ENCODE data around the gene ADAMTS2.

The ADAMTS2 gene

DNA sequence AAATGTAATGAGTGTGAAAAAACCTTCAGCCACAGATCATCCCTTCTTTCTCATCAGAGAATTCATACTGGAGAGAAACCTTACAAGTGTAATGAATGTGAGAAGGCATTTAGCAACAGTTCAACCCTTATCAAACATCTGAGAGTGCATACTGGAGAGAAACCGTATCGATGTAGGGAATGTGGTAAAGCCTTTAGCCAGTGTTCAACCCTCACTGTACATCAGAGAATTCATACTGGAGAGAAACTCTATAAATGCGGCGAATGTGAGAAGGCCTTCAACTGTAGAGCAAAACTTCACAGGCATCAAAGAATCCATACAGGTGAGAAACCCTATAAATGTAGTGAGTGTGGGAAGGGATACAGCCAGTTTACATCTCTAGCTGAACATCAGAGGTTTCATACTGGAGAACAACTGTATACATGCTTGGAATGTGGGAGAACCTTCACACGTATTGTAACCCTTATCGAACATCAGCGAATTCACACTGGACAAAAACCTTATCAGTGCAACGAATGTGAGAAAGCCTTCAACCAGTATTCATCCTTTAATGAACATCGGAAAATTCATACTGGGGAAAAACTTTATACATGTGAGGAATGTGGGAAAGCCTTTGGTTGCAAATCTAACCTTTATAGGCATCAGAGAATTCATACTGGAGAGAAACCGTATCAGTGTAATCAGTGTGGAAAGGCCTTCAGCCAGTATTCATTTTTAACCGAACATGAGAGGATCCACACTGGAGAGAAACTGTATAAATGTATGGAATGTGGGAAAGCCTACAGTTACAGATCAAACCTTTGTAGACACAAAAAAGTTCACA lies 265.9 kb downstream of the ADAMTS2 start:
- peaks cover 18 to 19% of the 10 kb centered on the region in 2 donors for H3K36me3 ChIP-seq (ENCODE audit: control insufficient read depth in 2 of 2, insufficient read depth in 2 of 2, low read length in 2 of 2)
- H3K27me3 ChIP-seq (ENCODE audit: control insufficient read depth in 2 of 2, insufficient read depth in 2 of 2, low read length in 2 of 2), result no peaks in the 10 kb centered on the region
- H3K9ac ChIP-seq (ENCODE audit: low read depth in 1 of 2, low read length in 2 of 2), result no peak overlapping the region
- H3K27ac ChIP-seq (ENCODE audit: low read depth in 2 of 2, low read length in 2 of 2), result no peak overlapping the region
- no peak overlapping the region for H3K4me3 ChIP-seq (ENCODE audit: low read length in 2 of 2)
- H3K4me1 ChIP-seq (ENCODE audit: control insufficient read depth in 2 of 2, insufficient read depth in 2 of 2, low read length in 2 of 2), result no peaks in the 10 kb centered on the region
- peaks cover 47 to 60% of the 10 kb centered on the region in 2 donors for H3K9me3 ChIP-seq (ENCODE audit: control insufficient read depth in 2 of 2, low read length in 2 of 2)

GRCh38 chr5:179065703-179066102 lies 279.6 kb downstream of the ADAMTS2 start:
- Histone ChIP-seq H3K36me3 (ENCODE audit: control insufficient read depth in 2 of 2, insufficient read depth in 2 of 2, low read length in 2 of 2) (peaks cover 2 to 7% of the 10 kb centered on the region in 2 donors), H3K9ac (ENCODE audit: low read depth in 1 of 2, low read length in 2 of 2) (no peak overlapping the region), H3K9me3 (ENCODE audit: control insufficient read depth in 2 of 2, low read length in 2 of 2) (peaks cover 5 to 19% of the 10 kb centered on the region in 2 donors), H3K27me3 (ENCODE audit: control insufficient read depth in 2 of 2, insufficient read depth in 2 of 2, low read length in 2 of 2) (no peaks in the 10 kb centered on the region), H3K27ac (ENCODE audit: low read depth in 2 of 2, low read length in 2 of 2) (no peak overlapping the region), H3K4me3 (ENCODE audit: low read length in 2 of 2) (no peak overlapping the region), H3K4me1 (ENCODE audit: control insufficient read depth in 2 of 2, insufficient read depth in 2 of 2, low read length in 2 of 2) (peaks cover 0 to 3% of the 10 kb centered on the region in 2 donors)

- peak overlapping the region; percentile 63 to 69 for H3K9ac ChIP-seq (ENCODE audit: low read depth in 1 of 2, low read length in 2 of 2)
- peak overlapping the region; percentile 75 to 80 for H3K4me3 ChIP-seq (ENCODE audit: low read length in 2 of 2)
- peaks cover 0 to 3% of the 10 kb centered on the region in 2 donors for H3K4me1 ChIP-seq (ENCODE audit: control insufficient read depth in 2 of 2, insufficient read depth in 2 of 2, low read length in 2 of 2)
- peaks cover 1 to 3% of the 10 kb centered on the region in 2 donors for H3K9me3 ChIP-seq (ENCODE audit: control insufficient read depth in 2 of 2, low read length in 2 of 2)
- H3K27ac ChIP-seq (ENCODE audit: low read depth in 2 of 2, low read length in 2 of 2), result no peak overlapping the region
- peaks cover 2 to 3% of the 10 kb centered on the region in 2 donors for H3K36me3 ChIP-seq (ENCODE audit: control insufficient read depth in 2 of 2, insufficient read depth in 2 of 2, low read length in 2 of 2)
- H3K27me3 ChIP-seq (ENCODE audit: control insufficient read depth in 2 of 2, insufficient read depth in 2 of 2, low read length in 2 of 2), result no peaks in the 10 kb centered on the region
Measured at GRCh38 chr5:179061025-179061424, 284.2 kb downstream of the ADAMTS2 start.
